Thymus (tissue), 14 donors: ENCODE measurements around the gene OR2T34. TPM values are rescaled to one million over a fixed set of nuclear protein-coding genes. Genes with fewer than 3 reads are reported as not detected.
"Not testable (repeated sequence)": the region's sequence is repeated elsewhere in the genome, so short reads cannot be mapped to it uniquely, and the experiment has no call there.

Source experiments
- DNase-seq, 9 donors: peaks; one replicate each; pipeline ENCODE4 v3.0.0-alpha.2; 2013; ENCODE audit warnings: low spot score in 9 of 9, low read depth in 6 of 9, missing footprints in 1 of 9
- H3K27ac ChIP-seq, 2 donors: one replicate each; pipeline ENCODE4 v1.5.1; 2013; ENCODE audit warnings: control low read depth in 1 of 2, low read depth in 1 of 2, low read length in 1 of 2, mild to moderate bottlenecking in 1 of 2, moderate library complexity in 1 of 2
- H3K27me3 ChIP-seq, 2 donors: one replicate each; pipeline ENCODE4 v1.5.1; 2013; ENCODE audit warnings: low read length in 1 of 2; ENCODE audit not compliant: control insufficient read depth in 2 of 2, insufficient read depth in 1 of 2
- H3K36me3 ChIP-seq, 2 donors: one replicate each; pipeline ENCODE4 v1.5.1; 2013; ENCODE audit warnings: low read length in 1 of 2, mild to moderate bottlenecking in 1 of 2, moderate library complexity in 1 of 2; ENCODE audit not compliant: control insufficient read depth in 2 of 2, insufficient read depth in 2 of 2
- H3K4me1 ChIP-seq, 2 donors: one replicate each; pipeline ENCODE4 v1.5.1; 2013; ENCODE audit warnings: low read length in 2 of 2; ENCODE audit not compliant: control insufficient read depth in 2 of 2, insufficient read depth in 2 of 2
- H3K4me3 ChIP-seq, 2 donors: one replicate each; pipeline ENCODE4 v1.5.1; 2013; ENCODE audit warnings: low read length in 2 of 2, control low read depth in 1 of 2, mild to moderate bottlenecking in 1 of 2
- H3K9me3 ChIP-seq, 2 donors: one replicate each; pipeline ENCODE4 v1.5.1; 2013; ENCODE audit warnings: low read length in 1 of 2, mild to moderate bottlenecking in 1 of 2; ENCODE audit not compliant: control insufficient read depth in 2 of 2, insufficient read depth in 1 of 2
- WGBS: extraction: QIAGEN DNeasy Blood & Tissue Kit; methylation state at CpG from one replicate; pipeline ENCODE4 v1.1.7; 2013; 5-methylcytosine and 5-hydroxymethylcytosine counted together
- long read RNA-seq, 10 donors: transcript quantifications; one replicate each; lab custom pipeline, GENCODE V29; 2026
- polyA plus RNA-seq: library from polyadenylated mRNA; stranded (reverse); fragments of 200-250 nt; gene quantifications from one replicate; pipeline ENCODE4 v1.2.3, GENCODE V29; 2013
- total RNA-seq: library from RNA; stranded (reverse); fragments of 120-200 nt; gene quantifications from one replicate; pipeline ENCODE4 v1.2.4, GENCODE V29; 2013
- donor health status: healthy.

OR2T34 gene
- total RNA-seq (not detected), polyA plus RNA-seq (0.02 TPM)
- long read RNA-seq, donor 1 = 0 reads
- long read RNA-seq, donor 2 = 0 reads
- long read RNA-seq, donor 3 = 0 reads
- long read RNA-seq, donor 4 = 0 reads
- long read RNA-seq, donor 5 = 0 reads
- long read RNA-seq, donor 6 = 0 reads
- long read RNA-seq, donor 7 = 0 reads
- long read RNA-seq, donor 8, partial matches to known transcripts = 0 of 1 reads
- long read RNA-seq, donor 8, other reads (novel, unspliced or antisense) = 0 of 1 reads
- long read RNA-seq, donor 9 = 0 reads
- long read RNA-seq, donor 10 = 0 reads

DNA sequence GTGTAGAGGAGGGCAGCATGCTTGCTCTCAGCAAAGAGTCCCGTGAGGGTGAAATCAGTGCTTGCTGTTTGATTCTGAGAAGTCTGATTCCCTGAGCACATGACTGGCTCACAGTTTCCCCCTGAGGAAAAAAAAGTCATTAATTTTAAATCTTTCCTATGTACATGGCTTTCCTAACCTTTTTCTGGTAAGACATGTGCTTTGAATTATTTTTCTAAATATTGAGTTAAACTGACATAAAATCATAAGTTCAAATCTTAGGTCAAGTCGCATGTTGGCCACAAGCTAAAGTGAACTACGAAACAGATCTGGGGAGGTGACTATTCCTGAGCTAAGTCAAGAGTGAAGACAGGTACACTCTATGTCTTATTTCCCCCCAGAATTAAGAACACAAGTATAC, at the start of gene OR2T34:
Gene OR2T34, minus strand, starts transcription at position 101 of the 400 bp plus-strand sequence. Its CDS starts 0 bp downstream, at position 101.
- not testable (repeated sequence) for H3K4me1 ChIP-seq, H3K36me3 ChIP-seq, DNase-seq, H3K4me3 ChIP-seq, H3K27me3 ChIP-seq, H3K9me3 ChIP-seq, H3K27ac ChIP-seq
- WGBS = 95% methylated on average over 3 of the region's 3 CpGs

- WGBS = 78% methylated on average over 4 of the region's 4 CpGs
- DNase-seq = peak in 1 of 9 donors; percentile 9
- Histone ChIP-seq H3K9me3 (no peaks in the 10 kb centered on the region), H3K27ac (no peak overlapping the region), H3K4me3 (no peak overlapping the region), H3K36me3 (no peaks in the 10 kb centered on the region), H3K4me1 (no peaks in the 10 kb centered on the region), H3K27me3 (no peaks in the 10 kb centered on the region)
Observed at GRCh38 chr1:248622570-248623001, 48.0 kb upstream of the OR2T34 start.

DNA sequence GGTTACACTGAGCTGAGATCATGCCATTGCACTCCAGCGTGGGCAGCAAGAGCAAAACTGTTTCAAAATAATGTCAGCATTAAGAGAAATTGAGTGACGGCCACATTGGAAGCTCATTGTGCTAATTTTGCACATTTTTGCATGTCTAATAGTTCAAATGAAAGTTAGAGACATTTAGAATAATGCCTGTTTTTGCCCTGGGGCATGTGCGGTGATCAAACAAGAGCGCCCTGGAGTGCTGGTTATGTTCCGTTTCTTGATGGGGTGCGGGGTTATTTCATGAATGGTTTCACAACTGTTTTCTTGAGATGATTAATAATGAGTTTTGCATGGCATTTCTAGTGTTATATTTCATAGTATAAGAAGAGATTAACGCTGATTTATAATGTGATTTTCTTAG, 47.2 kb upstream of the OR2T34 start:
- 80% methylated on average over 7 of the region's 7 CpGs for WGBS
- Histone ChIP-seq H3K4me3 (no peak overlapping the region), H3K4me1 (no peaks in the 10 kb centered on the region), H3K27ac (no peak overlapping the region), H3K27me3 (no peaks in the 10 kb centered on the region), H3K36me3 (no peaks in the 10 kb centered on the region), H3K9me3 (no peaks in the 10 kb centered on the region)
- no peak for DNase-seq

- peak in 5 of 9 donors; percentile 1 to 37 (median 8) for DNase-seq
- WGBS = 10% methylated on average over 3 of the region's 3 CpGs
- H3K27me3 ChIP-seq = no peaks in the 10 kb centered on the region
Observed at GRCh38 chr1:248618878-248619277, 44.3 kb upstream of the OR2T34 start.

GRCh38 chr1:248618119-248618518, 43.6 kb upstream of the OR2T34 start:
- no peak for DNase-seq
- no peak overlapping the region for H3K27ac ChIP-seq
- no peaks in the 10 kb centered on the region for H3K4me1 ChIP-seq
- no peak overlapping the region for H3K4me3 ChIP-seq
- no peaks in the 10 kb centered on the region for H3K36me3 ChIP-seq
- WGBS = 90% methylated on average over 7 of the region's 7 CpGs
- H3K9me3 ChIP-seq = no peaks in the 10 kb centered on the region
- no peaks in the 10 kb centered on the region for H3K27me3 ChIP-seq

More at GRCh38 chr1:248618878-248619277, 44.3 kb upstream of the OR2T34 start:
- Histone ChIP-seq H3K4me3 (no peak overlapping the region), H3K9me3 (no peaks in the 10 kb centered on the region), H3K27ac (no peak overlapping the region), H3K36me3 (no peaks in the 10 kb centered on the region), H3K4me1 (no peaks in the 10 kb centered on the region)

DNA sequence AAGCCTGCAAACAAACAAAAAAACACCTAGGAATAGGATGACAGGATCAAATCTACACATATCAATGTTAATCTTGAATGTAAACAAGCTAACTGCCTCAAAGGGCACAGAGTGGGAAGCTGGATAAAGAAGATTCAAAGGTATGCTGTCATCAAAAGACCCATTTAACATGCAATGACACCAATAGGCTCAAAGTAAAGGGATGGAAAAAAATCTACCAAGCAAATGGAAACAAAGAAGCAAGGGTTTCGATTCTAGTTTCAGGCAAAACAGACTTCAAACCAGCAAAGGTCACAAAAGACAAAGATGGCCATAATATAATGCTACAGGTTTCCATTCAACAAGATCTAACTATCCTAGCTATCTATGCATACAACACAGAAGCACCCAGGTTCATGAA, 39.2 kb upstream of the OR2T34 start:
- DNase-seq = no peak
- Histone ChIP-seq H3K4me1 (no peaks in the 10 kb centered on the region), H3K36me3 (no peaks in the 10 kb centered on the region), H3K4me3 (no peak overlapping the region), H3K27me3 (no peaks in the 10 kb centered on the region), H3K27ac (no peak overlapping the region), H3K9me3 (no peaks in the 10 kb centered on the region)
- WGBS = 88% methylated on average over 1 of the region's 1 CpG

DNA sequence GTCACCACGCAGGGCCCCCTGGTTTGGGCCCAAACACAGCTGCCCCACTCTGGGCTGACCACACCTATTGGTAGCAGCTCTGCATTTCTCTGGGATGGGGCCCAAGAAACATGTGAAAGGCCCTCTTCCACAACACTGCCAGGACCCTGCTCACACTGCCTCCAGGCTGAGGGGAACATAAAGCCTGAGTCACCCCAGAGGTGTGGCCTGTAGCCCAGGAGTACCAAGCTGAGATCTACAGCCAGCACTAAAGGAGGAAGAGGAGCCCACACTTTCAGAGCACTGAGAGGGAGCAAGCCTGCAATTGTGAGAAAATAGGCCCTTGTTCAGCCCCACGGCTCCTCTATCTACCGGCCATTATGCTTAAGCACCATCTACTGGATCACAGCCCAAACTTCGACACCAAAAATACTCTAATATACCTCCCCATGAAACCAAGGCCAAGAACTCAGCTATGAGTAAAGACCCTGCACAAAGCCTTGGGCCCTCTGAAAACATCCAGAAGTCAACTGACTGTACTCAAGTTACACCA, 37.4 kb upstream of the OR2T34 start:
- no peak overlapping the region for H3K27ac ChIP-seq
- H3K27me3 ChIP-seq = no peaks in the 10 kb centered on the region
- no peaks in the 10 kb centered on the region for H3K36me3 ChIP-seq
- H3K4me3 ChIP-seq = no peak overlapping the region
- WGBS = 89% methylated on average over 4 of the region's 4 CpGs
- no peaks in the 10 kb centered on the region for H3K9me3 ChIP-seq
- no peaks in the 10 kb centered on the region for H3K4me1 ChIP-seq
- DNase-seq = no peak

DNA sequence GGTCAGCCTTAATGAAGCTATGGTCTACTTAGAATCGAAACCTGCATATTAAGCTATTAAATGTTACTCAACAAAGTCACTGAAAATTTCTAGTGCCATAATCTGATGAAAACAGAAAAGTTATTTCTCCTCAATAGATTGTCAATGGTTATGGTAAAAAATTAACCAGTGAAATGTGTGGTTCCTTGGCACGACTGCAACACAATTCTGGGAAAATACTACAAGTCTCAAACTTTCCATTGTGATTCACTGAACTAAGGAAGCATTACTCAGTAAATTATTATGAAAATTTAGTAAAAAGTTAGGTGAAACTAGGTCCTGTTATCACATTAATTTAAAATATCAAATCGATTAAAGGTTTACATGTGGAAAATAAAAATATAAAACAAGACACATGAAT, 35.7 kb upstream of the OR2T34 start:
- no peak overlapping the region for H3K27ac ChIP-seq
- no peaks in the 10 kb centered on the region for H3K36me3 ChIP-seq
- no peaks in the 10 kb centered on the region for H3K4me1 ChIP-seq
- no peak overlapping the region for H3K4me3 ChIP-seq
- no peak for DNase-seq
- no peaks in the 10 kb centered on the region for H3K27me3 ChIP-seq
- WGBS = 62% methylated on average over 3 of the region's 3 CpGs
- H3K9me3 ChIP-seq = no peaks in the 10 kb centered on the region

- H3K36me3 ChIP-seq = no peaks in the 10 kb centered on the region
- no peaks in the 10 kb centered on the region for H3K9me3 ChIP-seq
- no peak for DNase-seq
- no peak overlapping the region for H3K27ac ChIP-seq
- no peaks in the 10 kb centered on the region for H3K4me1 ChIP-seq
- 93% methylated on average over 8 of the region's 8 CpGs for WGBS
- H3K27me3 ChIP-seq = no peaks in the 10 kb centered on the region
- no peak overlapping the region for H3K4me3 ChIP-seq
Observed at GRCh38 chr1:248599396-248599795, 24.8 kb upstream of the OR2T34 start.
